KMS-11 (cell line): ENCODE measurements around the gene RIT1.

Experiments
- H2AFZ ChIP-seq: fragments of 200-600 bp; sonication (generic); 2 replicates; pipeline ENCODE4 v1.6.1; 2016; ENCODE audit warnings: antibody characterized with exemption, mixed run types, low read depth
- H3K27ac ChIP-seq: fragments of 200-600 bp; sonication (generic); 2 replicates; pipeline ENCODE4 v1.6.1; 2016; ENCODE audit warnings: mild to moderate bottlenecking, mixed run types
- H3K27me3 ChIP-seq: fragments of 200-600 bp; sonication (generic); 2 replicates; pipeline ENCODE4 v1.6.1; 2017; ENCODE audit warnings: mild to moderate bottlenecking, low read depth, mixed run types, moderate library complexity; ENCODE audit not compliant: insufficient read depth
- H3K36me3 ChIP-seq: fragments of 200-600 bp; sonication (generic); 2 replicates; pipeline ENCODE4 v1.6.1; 2017; ENCODE audit warnings: mild to moderate bottlenecking, mixed run types; ENCODE audit not compliant: insufficient read depth
- H3K4me1 ChIP-seq: fragments of 200-600 bp; sonication (generic); 2 replicates; pipeline ENCODE4 v1.6.1; 2016; ENCODE audit warnings: mild to moderate bottlenecking, low read depth, mixed run types; ENCODE audit not compliant: poor library complexity, severe bottlenecking
- H3K4me2 ChIP-seq: fragments of 200-600 bp; sonication (generic); 2 replicates; pipeline ENCODE4 v1.7.0; 2016; ENCODE audit warnings: mild to moderate bottlenecking, mixed run types
- H3K4me3 ChIP-seq: fragments of 200-600 bp; sonication (generic); IDR thresholded peaks from 2 replicates; pipeline ENCODE4 v1.6.1; 2017; ENCODE audit warnings: low read depth, low read length, mixed read lengths; ENCODE audit not compliant: insufficient read depth
- H3K79me2 ChIP-seq: fragments of 200-600 bp; sonication (generic); 2 replicates; pipeline ENCODE4 v1.6.1; 2016; ENCODE audit warnings: low read depth, mixed run types; ENCODE audit not compliant: insufficient read depth
- H3K9ac ChIP-seq: fragments of 200-600 bp; sonication (generic); 2 replicates; pipeline ENCODE4 v1.6.1; 2016; ENCODE audit warnings: mild to moderate bottlenecking, mixed run types
- H4K20me1 ChIP-seq: fragments of 200-600 bp; sonication (generic); 2 replicates; pipeline ENCODE4 v1.6.1; 2016; ENCODE audit warnings: mild to moderate bottlenecking, mixed run types; ENCODE audit not compliant: insufficient read depth
- TF ChIP-seq, protein P1 (sequence below): fragments of 200-600 bp; sonication (generic); conservative IDR thresholded peaks from 2 replicates; pipeline ENCODE4 v1.6.1; 2017; ENCODE audit warnings: low read depth, mild to moderate bottlenecking, antibody characterized with exemption, low read length, moderate library complexity, mixed read lengths

The RIT1 gene

DNA sequence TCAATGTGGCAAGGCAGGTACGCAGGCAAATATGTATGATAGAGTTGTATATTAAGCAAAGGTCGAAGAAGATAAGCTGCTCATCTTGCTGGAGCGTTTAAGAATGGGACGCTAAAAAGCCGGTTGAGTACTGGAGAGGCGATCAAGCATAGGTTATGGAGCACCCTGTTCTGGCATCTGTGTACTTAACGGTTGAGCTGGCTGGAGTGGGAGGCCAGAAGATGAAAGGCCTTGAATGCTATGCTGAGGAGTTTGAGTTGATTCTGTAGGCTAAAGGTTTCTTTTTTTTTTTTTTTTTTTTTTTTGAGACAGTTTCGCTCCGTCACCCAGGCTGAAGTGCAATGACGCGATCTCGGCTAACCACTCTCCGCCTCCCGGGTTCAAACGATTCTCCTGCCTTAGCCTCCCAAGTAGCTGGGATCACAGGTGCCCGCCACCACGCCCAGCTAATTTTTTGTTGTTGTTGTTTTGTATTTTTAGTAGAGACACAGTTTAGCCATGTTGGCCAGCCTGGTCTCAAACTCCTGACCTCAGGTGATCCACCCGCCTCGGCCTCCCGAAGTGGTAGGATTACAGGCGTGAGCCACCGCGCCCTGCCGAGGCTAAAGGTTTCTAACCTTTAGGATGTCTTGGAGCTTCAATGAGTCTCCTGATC is 23.9 kb upstream of the RIT1 start:
- Histone ChIP-seq H3K79me2 (peaks cover 48% of the 10 kb centered on the region), H3K36me3 (peaks cover 26% of the 10 kb centered on the region; the same call in 1 of the 2 replicates), H3K4me3 (peak overlapping the region; percentile 100), H3K27ac (peak overlapping the region; percentile 55), H4K20me1 (peaks cover 25% of the 10 kb centered on the region), H3K27me3 (no peaks in the 10 kb centered on the region), H3K4me2 (peak overlapping the region; percentile 44), H3K4me1 (peaks cover 67% of the 10 kb centered on the region), H2AFZ (peak overlapping the region; percentile 72), H3K9ac (peak overlapping the region; percentile 77; the same call in 1 of the 2 replicates)
- TF ChIP-seq, protein P1, sequence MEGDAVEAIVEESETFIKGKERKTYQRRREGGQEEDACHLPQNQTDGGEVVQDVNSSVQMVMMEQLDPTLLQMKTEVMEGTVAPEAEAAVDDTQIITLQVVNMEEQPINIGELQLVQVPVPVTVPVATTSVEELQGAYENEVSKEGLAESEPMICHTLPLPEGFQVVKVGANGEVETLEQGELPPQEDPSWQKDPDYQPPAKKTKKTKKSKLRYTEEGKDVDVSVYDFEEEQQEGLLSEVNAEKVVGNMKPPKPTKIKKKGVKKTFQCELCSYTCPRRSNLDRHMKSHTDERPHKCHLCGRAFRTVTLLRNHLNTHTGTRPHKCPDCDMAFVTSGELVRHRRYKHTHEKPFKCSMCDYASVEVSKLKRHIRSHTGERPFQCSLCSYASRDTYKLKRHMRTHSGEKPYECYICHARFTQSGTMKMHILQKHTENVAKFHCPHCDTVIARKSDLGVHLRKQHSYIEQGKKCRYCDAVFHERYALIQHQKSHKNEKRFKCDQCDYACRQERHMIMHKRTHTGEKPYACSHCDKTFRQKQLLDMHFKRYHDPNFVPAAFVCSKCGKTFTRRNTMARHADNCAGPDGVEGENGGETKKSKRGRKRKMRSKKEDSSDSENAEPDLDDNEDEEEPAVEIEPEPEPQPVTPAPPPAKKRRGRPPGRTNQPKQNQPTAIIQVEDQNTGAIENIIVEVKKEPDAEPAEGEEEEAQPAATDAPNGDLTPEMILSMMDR: no peak

DNA sequence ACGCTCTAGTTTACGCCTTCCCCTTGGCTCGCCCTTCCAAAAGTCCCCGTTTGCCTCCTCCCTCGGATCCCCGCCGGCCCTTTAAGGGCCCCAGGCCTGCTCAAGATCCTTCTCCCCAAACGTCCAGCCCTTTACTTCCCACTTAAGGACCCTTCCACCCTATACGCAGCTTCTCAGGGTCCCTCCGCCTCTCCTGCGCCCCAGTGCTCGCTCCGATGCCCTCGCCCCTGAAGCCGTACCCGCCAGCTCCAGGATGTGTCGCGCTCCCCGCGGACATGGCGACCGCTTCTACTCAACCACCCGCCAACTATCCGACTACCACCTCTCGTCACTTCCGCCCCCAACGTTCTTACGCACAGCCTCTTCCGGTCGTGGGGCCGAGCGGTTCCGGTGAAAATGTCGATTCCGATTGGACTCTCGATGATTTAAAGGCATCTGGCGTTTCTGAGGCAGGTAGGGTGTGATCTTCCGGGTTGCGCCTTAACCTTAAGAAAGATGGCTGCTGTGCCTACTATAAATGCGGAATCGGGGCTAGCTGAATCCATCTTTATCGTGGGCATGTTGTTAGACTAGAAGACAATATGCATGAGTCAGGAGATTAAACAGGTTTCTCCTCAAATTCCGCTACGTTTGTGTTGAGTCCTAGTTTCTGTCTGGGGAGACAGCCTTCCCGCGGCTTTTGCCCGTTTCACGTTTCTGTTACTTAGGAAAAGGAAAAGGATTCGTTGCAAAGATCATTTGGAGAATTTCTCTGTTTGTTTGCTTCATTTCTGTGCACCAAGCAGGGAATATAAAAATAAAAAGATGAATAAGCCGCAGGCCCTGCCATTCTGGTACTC is 23.2 kb upstream of the RIT1 start, which contains the start of gene KHDC4:
Gene KHDC4, minus strand, starts transcription at position 317 of the 839 bp plus-strand sequence. Its CDS starts 40 bp downstream, at position 277.
- peak within 1 kb of the TSS; percentile 100 for H3K4me3 ChIP-seq
- peak within 1 kb of the TSS; percentile 93 for H3K4me2 ChIP-seq
- H2AFZ ChIP-seq: peak within 1 kb of the TSS; percentile 72
- peaks cover 63% of the 10 kb centered on the region for H3K4me1 ChIP-seq
- TF ChIP-seq, protein P1: no peak
- H3K79me2 ChIP-seq: peaks cover 53% of the 10 kb centered on the region
- no peaks in the 10 kb centered on the region for H3K27me3 ChIP-seq
- H3K9ac ChIP-seq: peak within 1 kb of the TSS; percentile 77
- H3K36me3 ChIP-seq: peaks cover 30% of the 10 kb centered on the region; the same call in 1 of the 2 replicates
- peak within 1 kb of the TSS; percentile 55 for H3K27ac ChIP-seq
- H4K20me1 ChIP-seq: peaks cover 26% of the 10 kb centered on the region

DNA sequence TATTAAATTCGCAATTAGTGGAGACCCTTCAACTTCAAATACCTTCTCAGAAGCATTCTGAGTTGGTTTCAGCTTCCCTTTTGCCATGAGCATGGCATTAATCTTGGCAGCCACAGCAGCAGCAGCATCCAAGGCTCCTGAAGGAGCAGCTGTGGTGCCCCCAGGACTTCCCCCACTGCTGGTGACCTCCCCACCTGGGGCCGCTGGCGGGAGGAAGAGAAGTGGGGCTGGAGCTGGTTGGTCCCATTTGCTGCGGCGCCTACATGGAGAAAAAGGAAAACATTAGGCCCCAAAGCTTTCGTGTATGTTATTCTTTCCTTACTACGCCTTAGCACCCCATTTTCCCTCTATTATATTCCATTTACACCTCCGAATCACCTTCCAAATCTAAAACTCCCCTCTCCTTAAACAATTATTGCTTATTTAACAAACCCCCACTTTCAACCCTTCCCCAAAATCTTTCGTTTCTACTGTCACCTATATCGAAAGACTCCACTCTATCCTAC is 22.5 kb upstream of the RIT1 start:
- peaks cover 60% of the 10 kb centered on the region for H3K4me1 ChIP-seq
- H3K27ac ChIP-seq: peak overlapping the region; percentile 55
- peaks cover 37% of the 10 kb centered on the region; the same call in 1 of the 2 replicates for H3K36me3 ChIP-seq
- H4K20me1 ChIP-seq: peaks cover 26% of the 10 kb centered on the region
- peak overlapping the region; percentile 77 for H3K9ac ChIP-seq
- H2AFZ ChIP-seq: peak overlapping the region; percentile 72
- H3K4me2 ChIP-seq: peak overlapping the region; percentile 93
- TF ChIP-seq, protein P1: no peak
- H3K27me3 ChIP-seq: no peaks in the 10 kb centered on the region
- peaks cover 58% of the 10 kb centered on the region for H3K79me2 ChIP-seq
- H3K4me3 ChIP-seq: peak overlapping the region; percentile 100

DNA sequence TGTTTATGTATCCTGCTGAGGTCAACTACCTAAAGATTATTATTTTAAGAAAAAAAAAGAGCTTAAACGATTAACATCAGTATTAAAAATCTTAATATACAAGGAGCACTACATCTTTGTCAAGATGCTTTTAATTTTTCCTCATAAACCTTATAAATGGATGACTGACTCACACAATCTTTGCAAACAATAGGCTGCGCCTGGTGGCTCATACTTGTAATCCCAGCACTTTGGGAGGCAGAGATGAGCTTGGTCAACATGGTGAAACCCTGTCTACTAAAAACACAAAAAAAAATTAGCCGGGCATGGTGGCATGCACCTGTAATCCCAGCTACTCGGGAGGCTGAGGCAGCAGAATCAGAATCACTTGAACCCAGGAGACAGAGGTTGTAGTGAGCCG is 21.3 kb upstream of the RIT1 start:
- H2AFZ ChIP-seq: no peak overlapping the region
- no peak overlapping the region for H3K4me3 ChIP-seq
- peaks cover 49% of the 10 kb centered on the region for H3K4me1 ChIP-seq
- H3K79me2 ChIP-seq: peaks cover 68% of the 10 kb centered on the region
- no peaks in the 10 kb centered on the region for H3K27me3 ChIP-seq
- no peak overlapping the region for H3K9ac ChIP-seq
- TF ChIP-seq, protein P1: no peak
- peak overlapping the region; percentile 93 for H3K4me2 ChIP-seq
- peak overlapping the region; percentile 0; the same call in 1 of the 2 replicates for H3K27ac ChIP-seq
- peaks cover 47% of the 10 kb centered on the region; the same call in 1 of the 2 replicates for H3K36me3 ChIP-seq
- H4K20me1 ChIP-seq: peaks cover 26% of the 10 kb centered on the region
